ENCODE data around the gene SKAP2.

The SKAP2 gene

GRCh38 chr7:26714006-26714405 lies 150.4 kb downstream of the SKAP2 start:
- TF ChIP-seq EZH2 (IDR thresholded peaks at IDR 0.05; ENCODE audit: borderline replicate concordance, low read depth, low read length, severe bottlenecking) (no peak), CTCF (IDR thresholded peaks at IDR 0.05; ENCODE audit: borderline replicate concordance, extremely low read depth, low read length, poor library complexity, severe bottlenecking) (no peak)
- Histone ChIP-seq H3K27ac (ENCODE audit: low read length) (no peak overlapping the region), H3K27me3 (ENCODE audit: insufficient read depth, low read length, poor library complexity) (no peaks in the 10 kb centered on the region), H3K9me3 (ENCODE audit: insufficient read depth, low read length, severe bottlenecking) (no peaks in the 10 kb centered on the region), H4K20me1 (ENCODE audit: insufficient read depth, low read length) (no peaks in the 10 kb centered on the region), H2AFZ (ENCODE audit: low read depth, low read length) (no peak overlapping the region), H3K36me3 (ENCODE audit: insufficient read depth, low read length) (peaks cover 4% of the 10 kb centered on the region; the same call in 1 of the 2 replicates), H3K4me1 (ENCODE audit: insufficient read depth, low read length) (no peaks in the 10 kb centered on the region), H3K9ac (ENCODE audit: low read depth, low read length) (no peak overlapping the region), H3K4me2 (ENCODE audit: insufficient read depth, low read length) (no peak overlapping the region), H3K79me2 (ENCODE audit: insufficient read depth, low read length) (no peaks in the 10 kb centered on the region), H3K4me3 (ENCODE audit: low read depth in 1 of 2, low read length in 2 of 2) (no peak overlapping the region)
- DNase-seq: no peak
- ATAC-seq (ENCODE audit: insufficient read depth, low read depth): no peak

DNA sequence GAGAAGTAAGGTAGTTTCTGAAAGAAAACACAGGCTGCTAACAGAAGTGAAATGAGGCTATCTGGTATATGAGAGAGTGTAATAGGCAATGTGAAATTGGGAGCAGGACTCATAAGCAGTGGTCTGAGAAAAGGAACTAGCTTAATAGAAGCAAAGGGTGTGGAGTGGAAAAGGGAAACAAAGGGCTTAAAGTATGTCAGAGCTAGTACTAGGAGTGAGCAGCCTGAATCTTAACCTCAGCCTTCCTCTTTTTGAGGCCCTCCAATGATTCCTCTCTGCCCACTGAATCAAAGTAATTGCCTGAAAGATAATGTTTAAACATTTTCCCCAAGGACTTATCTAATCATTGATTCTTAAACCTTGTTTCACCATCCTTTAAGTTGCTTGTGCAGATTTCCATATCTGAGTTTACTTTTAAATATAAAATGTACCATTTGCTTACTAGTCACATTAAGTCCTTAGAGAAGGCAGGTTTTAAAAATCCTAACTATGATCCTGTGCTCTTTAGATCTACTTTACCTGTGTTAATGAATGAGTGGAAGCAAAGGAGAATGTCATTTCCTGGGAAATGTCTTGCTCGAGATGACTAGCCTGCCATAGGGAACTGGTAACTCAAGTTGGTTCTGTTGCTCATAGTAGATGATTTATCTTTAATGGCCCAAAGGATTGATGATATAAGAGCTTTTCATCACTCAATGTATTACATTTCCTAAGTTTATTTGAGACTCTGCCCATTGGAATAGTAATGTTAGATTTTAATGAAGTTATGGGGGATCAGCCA lies 155.0 kb downstream of the SKAP2 start:
- H2AFZ ChIP-seq (ENCODE audit: low read depth, low read length): no peak overlapping the region
- H3K9me3 ChIP-seq (ENCODE audit: insufficient read depth, low read length, severe bottlenecking): no peaks in the 10 kb centered on the region
- no peak for TF ChIP-seq CTCF (IDR thresholded peaks at IDR 0.05; ENCODE audit: borderline replicate concordance, extremely low read depth, low read length, poor library complexity, severe bottlenecking)
- H3K27me3 ChIP-seq (ENCODE audit: insufficient read depth, low read length, poor library complexity): no peaks in the 10 kb centered on the region
- H3K36me3 ChIP-seq (ENCODE audit: insufficient read depth, low read length): no peaks in the 10 kb centered on the region
- no peak overlapping the region for H3K4me3 ChIP-seq (ENCODE audit: low read depth in 1 of 2, low read length in 2 of 2)
- H3K27ac ChIP-seq (ENCODE audit: low read length): no peak overlapping the region
- H3K79me2 ChIP-seq (ENCODE audit: insufficient read depth, low read length): no peaks in the 10 kb centered on the region
- no peaks in the 10 kb centered on the region for H3K4me1 ChIP-seq (ENCODE audit: insufficient read depth, low read length)
- no peak overlapping the region for H3K9ac ChIP-seq (ENCODE audit: low read depth, low read length)
- no peak overlapping the region for H3K4me2 ChIP-seq (ENCODE audit: insufficient read depth, low read length)
- no peaks in the 10 kb centered on the region for H4K20me1 ChIP-seq (ENCODE audit: insufficient read depth, low read length)
- ATAC-seq (ENCODE audit: insufficient read depth, low read depth): no peak
- no peak for DNase-seq

GRCh38 chr7:26705567-26705966 lies 158.8 kb downstream of the SKAP2 start:
- no peaks in the 10 kb centered on the region for H3K9me3 ChIP-seq (ENCODE audit: insufficient read depth, low read length, severe bottlenecking)
- H3K27me3 ChIP-seq (ENCODE audit: insufficient read depth, low read length, poor library complexity): no peaks in the 10 kb centered on the region
- ATAC-seq (ENCODE audit: insufficient read depth, low read depth) (no peak), DNase-seq (no peak)
- H3K4me2 ChIP-seq (ENCODE audit: insufficient read depth, low read length): no peak overlapping the region
- H3K36me3 ChIP-seq (ENCODE audit: insufficient read depth, low read length): no peaks in the 10 kb centered on the region
- H2AFZ ChIP-seq (ENCODE audit: low read depth, low read length): no peak overlapping the region
- H3K9ac ChIP-seq (ENCODE audit: low read depth, low read length): no peak overlapping the region
- no peaks in the 10 kb centered on the region for H4K20me1 ChIP-seq (ENCODE audit: insufficient read depth, low read length)
- H3K27ac ChIP-seq (ENCODE audit: low read length): no peak overlapping the region
- TF ChIP-seq EZH2 (IDR thresholded peaks at IDR 0.05; ENCODE audit: borderline replicate concordance, low read depth, low read length, severe bottlenecking) (no peak), CTCF (IDR thresholded peaks at IDR 0.05; ENCODE audit: borderline replicate concordance, extremely low read depth, low read length, poor library complexity, severe bottlenecking) (no peak)
- no peaks in the 10 kb centered on the region for H3K4me1 ChIP-seq (ENCODE audit: insufficient read depth, low read length)
- no peaks in the 10 kb centered on the region for H3K79me2 ChIP-seq (ENCODE audit: insufficient read depth, low read length)
- H3K4me3 ChIP-seq (ENCODE audit: low read depth in 1 of 2, low read length in 2 of 2): no peak overlapping the region
